GM12878 (cell line): Measurements from ENCODE around the gene TSC22D4. TPM values are rescaled to one million over a fixed set of nuclear protein-coding genes. Genes with fewer than 3 reads are reported as not detected.

Source experiments
- BCL3 ChIP-seq: IDR thresholded peaks from 2 replicates; pipeline ENCODE4 v1.6.1; 2011; ENCODE audit warnings: borderline replicate concordance, low read depth, mild to moderate bottlenecking, moderate library complexity, low read length; ENCODE audit not compliant: insufficient read depth, poor library complexity, severe bottlenecking
- BRCA1 ChIP-seq: IDR thresholded peaks from 2 replicates; pipeline ENCODE4 v1.6.1; 2011; ENCODE audit warnings: low read depth, low read length, improper control_type of control experiment
- CEBPB ChIP-seq, 2 experiments: fragments of 150-350 bp in 1 of 2; IDR thresholded peaks; 2 replicates each; pipeline ENCODE4 v1.6.1; 2012 to 2014; ENCODE audit warnings: low read depth in 2 of 2, low read length in 2 of 2, borderline replicate concordance in 1 of 2, inconsistent platforms in 1 of 2
- CREB1 ChIP-seq: IDR thresholded peaks from 2 replicates; pipeline ENCODE4 v1.6.1; 2012; ENCODE audit warnings: low read depth, mild to moderate bottlenecking, inconsistent platforms
- E2F4 ChIP-seq: IDR thresholded peaks from 2 replicates; pipeline ENCODE4 v1.6.1; 2012; ENCODE audit warnings: low read depth, low read length, improper control_type of control experiment
- HCFC1 ChIP-seq: fragments of 150-350 bp; IDR thresholded peaks from 2 replicates; pipeline ENCODE4 v1.6.1; 2014; ENCODE audit warnings: low read length
- HDAC6 ChIP-seq: fragments of 200-600 bp; sonication (generic); IDR thresholded peaks from one replicate; pipeline ENCODE4 v1.8.0; 2017; ENCODE audit warnings: antibody characterized with exemption; ENCODE audit not compliant: unreplicated experiment
- JUNB ChIP-seq: IDR thresholded peaks from 2 replicates; pipeline ENCODE4 v1.6.1; 2016; ENCODE audit warnings: antibody characterized with exemption, mild to moderate bottlenecking
- MXI1 ChIP-seq: fragments of 150-350 bp; IDR thresholded peaks from 2 replicates; pipeline ENCODE4 v1.6.1; 2011; ENCODE audit warnings: low read depth, mild to moderate bottlenecking, inconsistent platforms, low read length, improper control_type of control experiment
- NKRF ChIP-seq: fragments of 450-650 bp; conservative IDR thresholded peaks from 2 replicates; pipeline ENCODE4 v1.6.1; 2017; ENCODE audit warnings: mild to moderate bottlenecking, moderate library complexity
- NR2C2 ChIP-seq: IDR thresholded peaks from 2 replicates; pipeline ENCODE4 v1.6.1; 2011; ENCODE audit warnings: borderline replicate concordance, low read depth; ENCODE audit not compliant: control insufficient read depth, insufficient read length
- NR2F1 ChIP-seq: fragments of 450-650 bp; conservative IDR thresholded peaks from 2 replicates; pipeline ENCODE4 v1.6.1; 2017; ENCODE audit warnings: mild to moderate bottlenecking
- POLR2AphosphoS5 ChIP-seq: IDR thresholded peaks from 2 replicates; pipeline ENCODE4 v1.6.1; 2011; ENCODE audit warnings: mild to moderate bottlenecking, low read length, inconsistent platforms
- POU2F2 ChIP-seq: IDR thresholded peaks from 3 replicates; pipeline ENCODE4 v1.6.1; 2011; ENCODE audit warnings: low read depth, mild to moderate bottlenecking, low read length, borderline replicate concordance
- RAD51 ChIP-seq: fragments of 450-650 bp; IDR thresholded peaks from 2 replicates; pipeline ENCODE4 v1.6.1; 2016; ENCODE audit warnings: moderate library complexity, mild to moderate bottlenecking, inconsistent platforms
- SMC3 ChIP-seq: IDR thresholded peaks from 2 replicates; pipeline ENCODE4 v1.6.1; 2011; ENCODE audit warnings: low read length, improper control_type of control experiment, borderline replicate concordance
- SREBF2 ChIP-seq: IDR thresholded peaks from 2 replicates; pipeline ENCODE4 v1.6.1; 2012; ENCODE audit warnings: mild to moderate bottlenecking, low read length
- SRF ChIP-seq, 2 experiments: IDR thresholded peaks; 2 replicates each; pipeline ENCODE4 v1.6.1; 2011; ENCODE audit warnings: low read depth in 2 of 2, low read length in 2 of 2, mild to moderate bottlenecking in 1 of 2, moderate library complexity in 1 of 2
- TCF12 ChIP-seq: IDR thresholded peaks from 2 replicates; pipeline ENCODE4 v1.6.1; 2011; ENCODE audit warnings: low read depth, mild to moderate bottlenecking, low read length
- YY1 ChIP-seq: IDR thresholded peaks from 2 replicates; pipeline ENCODE4 v1.6.1; 2011; ENCODE audit warnings: low read depth, mild to moderate bottlenecking, low read length
- ZNF207 ChIP-seq: fragments of 450-650 bp; IDR thresholded peaks from 2 replicates; pipeline ENCODE4 v1.6.1; 2014; ENCODE audit warnings: antibody characterized with exemption, mild to moderate bottlenecking, borderline replicate concordance
- ZNF592 ChIP-seq: fragments of 450-650 bp; IDR thresholded peaks from 2 replicates; pipeline ENCODE4 v1.6.1; 2017; ENCODE audit warnings: mild to moderate bottlenecking, moderate library complexity
- polyA plus RNA-seq, 11 experiments: library from polyadenylated mRNA; depleted of rRNA in 4 of 11; unstranded in 6 of 11; stranded (reverse) in 5 of 11; fragments of >200 nt; fragmentation: Nextera tagmentation in 4 of 11; fragmentation: Illumina TruSeq in 1 of 11; extraction: Ambion mirVana in 4 of 11; extraction: Trizol in 1 of 11; gene quantifications; 1 replicate in 1 of 11; 2 replicates in 10 of 11; pipeline versions ENCODE4 v1.2.1 to v1.2.3, GENCODE V29; 2011 to 2016; ENCODE audit warnings: inconsistent platforms in 2 of 11, missing spikeins in 2 of 11, low read depth in 1 of 11
- total RNA-seq, 4 experiments: library from RNA; depleted of rRNA in 3 of 4; stranded (reverse); fragments of >200 nt in 3 of 4; fragmentation: Illumina TruSeq in 1 of 4; extraction: Trizol in 1 of 4; gene quantifications; 2 replicates each; pipeline versions ENCODE4 v1.2.1 to v1.2.3, GENCODE V29; 2013 to 2021

Gene TSC22D4
- total and polyA plus RNA-seq, 10 of the 15 experiments (the other 5 are each of a cell fraction or from before 2014, with no cell fraction given) = 0.50 to 65.7 (median 24.4) TPM

- TF ChIP-seq POU2F2 (peak; percentile 15; the same call in 2 of the 3 replicates), POLR2AphosphoS5 (peak; percentile 37), ZNF207 (peak; percentile 95), ZNF592 (no peak), MXI1 (no peak), NR2C2 (no peak), RAD51 (no peak), HCFC1 (no peak), NR2F1 (peak; percentile 72; the same call in 1 of the 2 replicates), BCL3 (peak; percentile 71), HDAC6 (peak; percentile 7), SREBF2 (no peak), TCF12 (peak; percentile 48; the same call in 1 of the 2 replicates), E2F4 (no peak), JUNB (no peak), BRCA1 (peak; percentile 64), SMC3 (no peak), CREB1 (no peak), NKRF (peak; percentile 85), YY1 (peak; percentile 44; the same call in 1 of the 2 replicates), SRF (IDR thresholded peaks at IDR 0.05; ENCODE audit: low read depth in 2 of 2, low read length in 2 of 2) (no peak), CEBPB (IDR thresholded peaks at IDR 0.05; ENCODE audit: borderline replicate concordance in 1 of 2, low read depth in 2 of 2, low read length in 2 of 2) (no peak)
Measured at GRCh38 chr7:100429637-100430492, 49.1 kb downstream of the TSC22D4 start, which contains the start of gene MEPCE (continued).
